Right forelimb (tissue), 1 donor: ENCODE results near the gene SPINK9.
A peak's percentile ranks its signal among the peaks of the same experiment; 100 is the strongest.

Source experiments
- DNase-seq: peaks from one replicate; pipeline ENCODE4 v3.0.0-alpha.2; 2018

Gene SPINK9

GRCh38 chr5:148372166-148372725 is 36.9 kb downstream of the SPINK9 start:
- no peak for DNase-seq

- no peak for DNase-seq
Measured at GRCh38 chr5:148372893-148373292, 37.5 kb downstream of the SPINK9 start.

GRCh38 chr5:148374690-148375360 is 39.5 kb downstream of the SPINK9 start:
- no peak for DNase-seq

GRCh38 chr5:148376198-148376597 is 40.8 kb downstream of the SPINK9 start:
- DNase-seq: no peak

GRCh38 chr5:148378670-148379069 is 43.3 kb downstream of the SPINK9 start:
- DNase-seq: no peak

- DNase-seq: no peak
Measured at GRCh38 chr5:148379340-148379739, 44.0 kb downstream of the SPINK9 start.

GRCh38 chr5:148381906-148382305 is 46.5 kb downstream of the SPINK9 start:
- DNase-seq: no peak

- no peak for DNase-seq
Measured at GRCh38 chr5:148382961-148383360, 47.6 kb downstream of the SPINK9 start.

- DNase-seq: peak; percentile 96
Measured at GRCh38 chr5:148383564-148384379, 48.4 kb downstream of the SPINK9 start, which contains the start of gene FBXO38. Gene FBXO38, plus strand, starts transcription at chr5:148383958. Its CDS starts 10,819 bp downstream, at chr5:148394777.

GRCh38 chr5:148384380-148384737 is 49.0 kb downstream of the SPINK9 start:
- DNase-seq: no peak

GRCh38 chr5:148385094-148385493 is 49.7 kb downstream of the SPINK9 start:
- no peak for DNase-seq

- DNase-seq: no peak
Measured at GRCh38 chr5:148386041-148386440, 50.7 kb downstream of the SPINK9 start.

- DNase-seq: no peak
Measured at GRCh38 chr5:148387325-148387724, 52.0 kb downstream of the SPINK9 start.

GRCh38 chr5:148388696-148389095 is 53.3 kb downstream of the SPINK9 start:
- no peak for DNase-seq
